Mucosa of descending colon (tissue), 3 donors: ENCODE measurements around the gene VSIG10. TPM values are rescaled to one million over a fixed set of nuclear protein-coding genes. Genes with fewer than 3 reads are reported as not detected.
"Not testable (repeated sequence)": the region's sequence is repeated elsewhere in the genome, so short reads cannot be mapped to it uniquely, and the experiment has no call there.

ENCODE experiments used
- ATAC-seq: fragments of 200-7000 bp; cut with Tn5 transposase; one replicate; pipeline ENCODE4 v1.9.1; 2020; ENCODE audit warnings: mild to moderate bottlenecking, moderate library complexity
- DNase-seq, 3 donors: peaks; one replicate each; pipeline ENCODE4 v3.0.0-alpha.2; 2020
- H3K36me3 ChIP-seq: fragments of 200-600 bp; one replicate; pipeline ENCODE4 v1.8.0; 2021; ENCODE audit warnings: low read depth, mild to moderate bottlenecking
- H3K4me1 ChIP-seq: fragments of 200-600 bp; one replicate; pipeline ENCODE4 v1.8.0; 2021; ENCODE audit warnings: low read depth, mild to moderate bottlenecking
- H3K4me3 ChIP-seq: fragments of 200-600 bp; one replicate; pipeline ENCODE4 v1.8.0; 2021; ENCODE audit warnings: mild to moderate bottlenecking
- H3K9me3 ChIP-seq: fragments of 200-600 bp; one replicate; pipeline ENCODE4 v1.8.0; 2021; ENCODE audit warnings: mild to moderate bottlenecking
- intact Hi-C, 2 donors: fragments of 100-400 bp; cut with DNase I in 1 of 2; cut with micrococcal nuclease in 1 of 2; formaldehyde crosslinking; loops; one replicate each; pipeline versions ENCODE4 v1.11.0 to v1.11.1; 2022; cut with DNase I, micrococcal nuclease
- total RNA-seq, 3 donors: library from RNA; stranded (reverse); fragmentation: NEBNext Ultra II Directional in 2 of 3; extraction: Animal tissue kit (Norgen Biotek cat#: 25700) in 2 of 3; gene quantifications; one replicate each; pipeline versions ENCODE4 v1.2.1 to v1.2.4, GENCODE V29; 2021 to 2023
- TF ChIP-seq, protein P1 (sequence below): fragments of 200-600 bp; IDR thresholded peaks from one replicate; pipeline ENCODE4 v1.8.0; 2022; ENCODE audit warnings: antibody characterized with exemption, mild to moderate bottlenecking
- donor health status: DM: no; HTN: no; CAD: no; lungs with moderate emphysema.
- donor health status: DM: no; HTN: no; CAD: no.
- donor health status: DM: no; HTN: yes; CAD: no.

The VSIG10 gene
- total RNA-seq, 3 donors from 2014 or later = 56.2 to 131 (median 68.7) TPM

DNA sequence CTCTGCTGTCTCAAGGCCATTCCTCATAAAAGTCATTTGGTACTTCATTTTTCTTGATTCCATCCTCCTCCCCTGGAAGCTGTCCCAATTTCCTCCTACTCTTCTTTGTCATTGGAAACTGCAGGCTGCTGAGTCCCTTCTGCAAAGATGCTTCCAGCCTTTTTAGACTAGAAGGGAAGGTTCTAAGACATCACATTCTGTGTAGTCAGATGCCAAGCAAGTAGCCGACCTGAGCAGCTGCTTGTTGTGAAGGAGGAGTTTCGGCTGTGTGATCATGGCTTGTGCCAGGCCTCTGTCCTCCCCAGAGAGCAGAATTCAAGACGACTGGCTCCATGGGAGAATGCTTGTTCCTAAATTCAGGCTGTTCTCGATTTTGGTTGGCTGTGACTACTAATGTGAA, 78.6 kb downstream of the VSIG10 start:
- Histone ChIP-seq H3K36me3 (no peaks in the 10 kb centered on the region), H3K4me1 (no peaks in the 10 kb centered on the region), H3K9me3 (no peaks in the 10 kb centered on the region), H3K4me3 (no peak overlapping the region)
- ATAC-seq (no peak), DNase-seq (no peak)
- TF ChIP-seq, protein P1, sequence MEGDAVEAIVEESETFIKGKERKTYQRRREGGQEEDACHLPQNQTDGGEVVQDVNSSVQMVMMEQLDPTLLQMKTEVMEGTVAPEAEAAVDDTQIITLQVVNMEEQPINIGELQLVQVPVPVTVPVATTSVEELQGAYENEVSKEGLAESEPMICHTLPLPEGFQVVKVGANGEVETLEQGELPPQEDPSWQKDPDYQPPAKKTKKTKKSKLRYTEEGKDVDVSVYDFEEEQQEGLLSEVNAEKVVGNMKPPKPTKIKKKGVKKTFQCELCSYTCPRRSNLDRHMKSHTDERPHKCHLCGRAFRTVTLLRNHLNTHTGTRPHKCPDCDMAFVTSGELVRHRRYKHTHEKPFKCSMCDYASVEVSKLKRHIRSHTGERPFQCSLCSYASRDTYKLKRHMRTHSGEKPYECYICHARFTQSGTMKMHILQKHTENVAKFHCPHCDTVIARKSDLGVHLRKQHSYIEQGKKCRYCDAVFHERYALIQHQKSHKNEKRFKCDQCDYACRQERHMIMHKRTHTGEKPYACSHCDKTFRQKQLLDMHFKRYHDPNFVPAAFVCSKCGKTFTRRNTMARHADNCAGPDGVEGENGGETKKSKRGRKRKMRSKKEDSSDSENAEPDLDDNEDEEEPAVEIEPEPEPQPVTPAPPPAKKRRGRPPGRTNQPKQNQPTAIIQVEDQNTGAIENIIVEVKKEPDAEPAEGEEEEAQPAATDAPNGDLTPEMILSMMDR = no peak
- intact Hi-C loops = no loop called here

DNA sequence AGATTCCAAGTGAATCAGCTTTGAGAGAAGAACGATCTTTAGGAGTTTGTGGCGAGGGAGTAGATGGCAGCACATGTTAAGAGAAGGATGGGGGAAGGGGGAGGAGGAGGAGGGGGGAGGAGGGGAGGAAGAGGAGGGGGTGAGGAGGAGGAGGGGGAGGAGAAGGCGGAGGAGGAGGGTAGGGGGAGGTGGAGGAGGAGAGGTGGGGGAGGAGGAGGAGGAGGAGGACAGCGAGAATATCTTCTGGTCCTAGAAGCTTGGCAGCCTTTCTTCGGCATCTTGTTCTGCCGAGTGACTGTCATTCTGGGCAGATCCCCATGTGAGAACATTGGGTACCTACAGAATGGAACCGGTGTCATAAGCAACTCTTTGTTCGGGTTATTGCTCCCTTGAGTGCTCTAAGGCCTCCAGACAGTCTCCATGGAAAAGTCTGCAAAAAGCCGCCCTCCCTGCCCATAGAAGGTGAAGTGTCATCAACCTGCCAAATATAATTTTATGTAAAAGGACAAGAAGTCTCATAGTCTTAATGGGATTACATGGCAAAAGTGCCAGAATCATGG, 80.4 kb downstream of the VSIG10 start:
- intact Hi-C loops = no loop called here
- ATAC-seq = no peak
- H3K4me3 ChIP-seq = no peak overlapping the region
- H3K4me1 ChIP-seq = no peaks in the 10 kb centered on the region
- H3K36me3 ChIP-seq = no peaks in the 10 kb centered on the region
- H3K9me3 ChIP-seq = no peaks in the 10 kb centered on the region
- TF ChIP-seq, protein P1 = no peak
- DNase-seq = no peak

DNA sequence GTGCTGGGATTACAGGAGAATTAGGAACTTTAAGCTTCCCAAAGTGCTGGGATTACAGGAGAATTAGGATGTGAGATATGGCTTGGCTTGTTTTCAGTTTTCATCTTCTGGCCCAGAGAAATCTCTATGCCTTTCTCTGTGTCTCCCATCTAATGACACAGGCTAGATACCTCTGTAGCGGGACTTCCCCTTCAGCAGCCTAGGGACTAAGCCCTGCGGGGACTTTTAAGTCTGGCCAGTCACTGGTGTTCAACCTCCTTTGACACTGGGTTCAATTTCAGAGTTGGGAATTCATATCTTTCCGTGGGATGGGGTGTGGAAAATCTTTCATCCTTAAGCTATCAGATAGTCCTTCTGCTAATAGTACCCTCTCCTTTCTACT, 81.1 kb downstream of the VSIG10 start:
- ATAC-seq (no peak), DNase-seq (no peak)
- H3K4me3 ChIP-seq = no peak overlapping the region
- intact Hi-C loops = no loop called here
- no peaks in the 10 kb centered on the region for H3K4me1 ChIP-seq
- no peaks in the 10 kb centered on the region for H3K36me3 ChIP-seq
- TF ChIP-seq, protein P1 = no peak
- H3K9me3 ChIP-seq = no peaks in the 10 kb centered on the region

DNA sequence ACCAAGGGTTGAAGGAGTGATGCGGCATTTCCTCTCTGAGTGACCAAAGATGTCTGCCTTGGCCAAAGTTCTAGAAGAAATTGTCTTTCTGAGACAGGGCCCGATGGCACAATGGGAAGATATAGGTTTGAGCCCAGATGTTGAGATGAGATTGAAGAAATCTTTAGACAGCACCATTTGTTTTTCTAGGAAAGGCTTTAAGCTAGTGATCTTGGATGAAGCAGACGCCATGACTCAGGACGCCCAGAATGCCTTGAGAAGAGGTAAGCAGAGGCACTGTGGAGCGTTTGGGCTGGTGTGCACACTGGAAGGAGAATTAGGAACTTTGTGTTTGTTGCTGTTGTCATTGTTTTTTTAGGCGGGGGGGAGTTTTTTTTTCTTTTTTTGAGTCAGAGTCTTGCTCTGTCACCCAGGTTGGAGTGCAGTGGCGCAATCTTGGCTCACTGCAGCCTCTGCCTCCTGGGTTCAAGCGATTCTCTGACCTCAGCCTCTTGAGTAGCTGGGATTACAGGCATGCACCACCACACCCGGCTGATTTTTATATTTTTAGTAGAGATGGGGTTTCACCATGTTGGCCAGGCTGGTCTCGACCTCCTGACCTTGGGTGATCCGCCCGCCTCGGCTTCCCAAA, 81.6 kb downstream of the VSIG10 start:
- H3K36me3 ChIP-seq = not testable (repeated sequence)

DNA sequence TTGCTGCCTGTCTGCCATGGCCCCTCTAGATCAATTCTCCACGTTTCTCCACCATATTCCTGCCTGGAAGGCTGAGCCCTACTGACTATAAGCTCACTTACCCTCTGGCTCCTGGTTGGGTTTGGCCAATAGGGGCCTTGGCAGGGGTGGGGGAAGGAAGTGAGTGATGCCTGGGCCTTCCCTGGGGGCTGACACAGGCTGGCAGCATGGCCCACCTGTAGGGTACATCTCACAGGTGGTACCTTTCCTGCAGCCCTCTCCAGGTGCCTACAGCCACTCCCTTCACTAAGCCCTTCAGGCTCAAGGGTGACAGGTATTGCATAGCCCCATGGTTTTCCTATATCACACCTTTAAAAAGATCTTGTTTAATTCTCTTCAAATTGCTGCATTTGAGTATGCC, 83.8 kb downstream of the VSIG10 start:
- Histone ChIP-seq H3K4me3 (no peak overlapping the region), H3K4me1 (peaks cover 13% of the 10 kb centered on the region), H3K9me3 (no peaks in the 10 kb centered on the region), H3K36me3 (no peaks in the 10 kb centered on the region)
- TF ChIP-seq, protein P1 = no peak
- ATAC-seq (no peak), DNase-seq (no peak)
- intact Hi-C loops = no loop called here

More for the DNA sequence above, 81.6 kb downstream of the VSIG10 start:
- intact Hi-C loops, H3K4me3 ChIP-seq, ATAC-seq, H3K4me1 ChIP-seq, H3K9me3 ChIP-seq, DNase-seq: not testable (repeated sequence)

DNA sequence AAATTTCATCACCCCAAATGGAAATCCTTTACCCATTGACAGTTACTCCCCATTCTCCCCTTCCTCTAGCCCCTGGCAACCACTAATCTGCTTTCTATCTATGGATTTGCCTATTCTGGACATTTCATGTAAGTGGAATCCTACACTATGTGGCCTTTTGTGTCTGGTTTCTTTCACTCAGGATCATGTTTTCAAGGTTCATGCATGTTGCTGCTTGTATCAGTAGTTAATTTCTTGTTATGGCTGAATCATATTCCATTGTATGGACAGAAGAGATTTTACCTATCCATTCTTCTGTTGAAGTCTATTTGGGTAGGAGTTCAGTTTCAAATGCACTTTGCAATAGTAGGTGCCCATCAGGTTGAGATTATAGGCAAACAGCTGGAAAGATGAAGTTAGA, 85.9 kb downstream of the VSIG10 start:
- no peaks in the 10 kb centered on the region for H3K36me3 ChIP-seq
- intact Hi-C loops = no loop called here
- H3K9me3 ChIP-seq = no peaks in the 10 kb centered on the region
- no peak overlapping the region for H3K4me3 ChIP-seq
- TF ChIP-seq, protein P1 = no peak
- no peak for DNase-seq
- H3K4me1 ChIP-seq = peaks cover 13% of the 10 kb centered on the region
- ATAC-seq = no peak
